Esophagus squamous epithelium (tissue), 5 donors: ENCODE measurements around the gene SLC38A1. TPM values are rescaled to one million over a fixed set of nuclear protein-coding genes. Genes with fewer than 3 reads are reported as not detected.
A peak's percentile ranks its signal among the peaks of the same experiment; 100 is the strongest.

Source experiments
- DNase-seq: peaks from one replicate; lab custom pipeline; 2025; lab: John Stamatoyannopoulos, UW
- H3K27ac ChIP-seq, 4 donors: fragments of 200-600 bp; sonication (generic); one replicate each; pipeline ENCODE4 v1.5.1; 2016 to 2019; ENCODE audit warnings: mild to moderate bottlenecking in 1 of 4
- H3K27me3 ChIP-seq, 4 donors: fragments of 200-600 bp; sonication (generic); 1 replicate in 3 of 4; 2 replicates in 1 of 4; pipeline versions ENCODE4 v1.5.1 to v1.6.0; 2017 to 2021; ENCODE audit warnings: antibody characterized with exemption in 1 of 4
- H3K36me3 ChIP-seq, 3 donors: fragments of 200-600 bp; sonication (generic); one replicate each; pipeline ENCODE4 v1.5.1; 2016 to 2019
- H3K4me1 ChIP-seq, 3 donors: fragments of 200-600 bp; sonication (generic); one replicate each; pipeline ENCODE4 v1.5.1; 2017 to 2019
- H3K4me3 ChIP-seq, 4 donors: fragments of 200-600 bp; sonication (generic); 1 replicate in 3 of 4; 2 replicates in 1 of 4; pipeline ENCODE4 v1.5.1; 2016 to 2019; ENCODE audit warnings: mild to moderate bottlenecking in 2 of 4, moderate library complexity in 1 of 4
- H3K9me3 ChIP-seq, 3 donors: fragments of 200-600 bp; sonication (generic); one replicate each; pipeline ENCODE4 v1.5.1; 2016 to 2019
- CTCF ChIP-seq, 6 experiments: fragments of 450-650 bp in 4 of 6; fragments of 200-600 bp in 2 of 6; sonication (generic) in 2 of 6; IDR thresholded peaks; one replicate each; pipeline ENCODE4 v1.5.1; 2016 to 2019; ENCODE audit warnings: antibody characterized with exemption in 6 of 6, mild to moderate bottlenecking in 4 of 6, moderate library complexity in 4 of 6
- POLR2A ChIP-seq, 4 donors: fragments of 450-650 bp; IDR thresholded peaks; one replicate each; pipeline ENCODE4 v1.6.1; 2017; ENCODE audit warnings: antibody characterized with exemption in 4 of 4, mild to moderate bottlenecking in 4 of 4, moderate library complexity in 3 of 4
- WGBS, 2 donors: methylation state at CpG; one replicate each; pipeline ENCODE4 v1.1.5; 2018; 5-methylcytosine and 5-hydroxymethylcytosine counted together
- intact Hi-C: fragments of 100-400 bp; cut with DNase I; formaldehyde crosslinking; loops from one replicate; pipeline ENCODE4 v1.15.0; 2022
- total RNA-seq, 4 donors: library from RNA; depleted of rRNA; stranded (reverse); fragments of >200 nt; gene quantifications; one replicate each; pipeline ENCODE4 v1.1.0, GENCODE V29; 2016
- donor health status: DM: yes; HTN: yes; CAD: no.

SLC38A1 gene
- total RNA-seq, 4 donors from 2014 or later = 23.3 to 88.7 (median 73.3) TPM

GRCh38 chr12:46212108-46212982 is 56.5 kb downstream of the SLC38A1 start:
- intact Hi-C loops = no loop called here
- Histone ChIP-seq H3K36me3 (peaks cover 0 to 36% (median 0%) of the 10 kb centered on the region in 3 donors), H3K27me3 (no peaks in the 10 kb centered on the region), H3K4me1 (peaks cover 0 to 69% (median 11%) of the 10 kb centered on the region in 3 donors), H3K4me3 (no peak overlapping the region), H3K9me3 (no peaks in the 10 kb centered on the region), H3K27ac (no peak overlapping the region)
- 81 to 87% methylated on average over 4 of the region's 4 CpGs for WGBS, 2 donors
- DNase-seq = no peak
- TF ChIP-seq POLR2A (IDR thresholded peaks at IDR 0.05) (no peak), CTCF (IDR thresholded peaks at IDR 0.05) (no peak)

GRCh38 chr12:46210873-46211439 is 57.9 kb downstream of the SLC38A1 start:
- Histone ChIP-seq H3K4me1 (peaks cover 3 to 68% (median 11%) of the 10 kb centered on the region in 3 donors), H3K27me3 (no peaks in the 10 kb centered on the region), H3K9me3 (no peaks in the 10 kb centered on the region), H3K36me3 (peaks cover 0 to 38% (median 0%) of the 10 kb centered on the region in 3 donors), H3K4me3 (no peak overlapping the region), H3K27ac (peak overlapping the region in 1 of 4 donors; percentile 33)
- 77 to 85% methylated on average over 6 of the region's 6 CpGs for WGBS, 2 donors
- TF ChIP-seq POLR2A (IDR thresholded peaks at IDR 0.05) (no peak), CTCF (IDR thresholded peaks at IDR 0.05) (no peak)
- no peak for DNase-seq
- intact Hi-C loops = no loop called here

GRCh38 chr12:46209914-46210872 is 58.6 kb downstream of the SLC38A1 start:
- intact Hi-C loops = no loop called here
- peaks cover 3 to 68% (median 15%) of the 10 kb centered on the region in 3 donors for H3K4me1 ChIP-seq
- DNase-seq = no peak
- no peaks in the 10 kb centered on the region for H3K27me3 ChIP-seq
- H3K36me3 ChIP-seq = peaks cover 0 to 46% (median 0%) of the 10 kb centered on the region in 3 donors
- no peak overlapping the region for H3K4me3 ChIP-seq
- no peaks in the 10 kb centered on the region for H3K9me3 ChIP-seq
- WGBS, 2 donors = 48 to 63% methylated on average over 11 to 12 of the region's 12 CpGs
- peak overlapping the region; percentile 25 to 54 (median 34) for H3K27ac ChIP-seq
- TF ChIP-seq CTCF (IDR thresholded peaks at IDR 0.05) (no peak), POLR2A (IDR thresholded peaks at IDR 0.05) (no peak)

GRCh38 chr12:46209170-46209569 is 59.7 kb downstream of the SLC38A1 start:
- no peaks in the 10 kb centered on the region for H3K27me3 ChIP-seq
- no peak overlapping the region for H3K4me3 ChIP-seq
- peak overlapping the region; percentile 33 to 68 (median 36) for H3K27ac ChIP-seq
- no peaks in the 10 kb centered on the region for H3K9me3 ChIP-seq
- WGBS, 2 donors = 21 to 38% methylated on average over 4 of the region's 4 CpGs
- peaks cover 0 to 50% (median 0%) of the 10 kb centered on the region in 3 donors for H3K36me3 ChIP-seq
- TF ChIP-seq POLR2A (IDR thresholded peaks at IDR 0.05) = no peak
- no peak for TF ChIP-seq CTCF (IDR thresholded peaks at IDR 0.05)
- H3K4me1 ChIP-seq = peaks cover 3 to 66% (median 15%) of the 10 kb centered on the region in 3 donors
- DNase-seq = no peak
- intact Hi-C loops = no loop called here
